NCI-H2081 (cell line): ENCODE data around the gene KIF16B.
A peak's percentile ranks its signal among the peaks of the same experiment; 100 is the strongest.
"Not testable (repeated sequence)": the region's sequence is repeated elsewhere in the genome, so short reads cannot be mapped to it uniquely, and the experiment has no call there.

Experiments used
- DNase-seq, 2 experiments: peaks; one replicate each; lab custom pipeline; 2025; lab: John Stamatoyannopoulos, UW

The KIF16B gene

DNA sequence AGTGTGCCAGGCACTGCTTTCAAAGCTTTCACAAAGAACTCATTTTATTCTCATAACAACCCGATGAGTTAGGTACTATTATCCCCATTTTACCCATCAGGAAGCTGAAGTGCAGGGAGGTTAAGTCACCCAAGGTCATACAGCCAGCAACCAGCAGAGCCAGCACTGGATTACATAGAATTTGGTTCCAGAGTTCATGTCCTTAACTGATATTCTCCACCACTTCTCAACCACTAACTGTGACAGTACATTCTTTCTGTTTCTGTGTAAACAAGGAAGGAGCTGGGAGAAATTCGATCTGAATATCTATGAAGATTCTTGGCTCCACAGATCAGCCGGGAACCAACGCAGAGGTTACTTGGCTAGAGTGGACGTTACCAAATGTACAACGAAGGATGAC lies 98.0 kb downstream of the KIF16B start:
- DNase-seq = no peak

DNA sequence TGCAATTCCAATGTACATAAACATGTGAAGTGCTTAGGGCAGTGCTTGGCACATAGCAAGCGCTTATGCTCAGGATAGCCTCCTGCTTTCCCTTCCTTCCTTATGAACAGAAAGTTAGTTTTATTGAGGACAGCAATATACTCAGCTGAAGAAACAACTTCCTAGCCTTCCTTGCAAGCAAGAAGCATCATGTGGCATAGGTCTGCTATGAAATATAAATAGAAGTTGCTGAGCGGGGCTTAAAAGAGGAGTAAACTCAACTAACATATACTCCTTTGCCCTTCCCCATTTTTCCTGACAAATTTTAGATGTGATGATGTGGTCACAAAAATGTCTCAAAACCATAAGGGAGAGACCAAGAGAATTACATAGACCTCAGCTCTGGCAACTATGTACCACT lies 98.9 kb downstream of the KIF16B start:
- no peak for DNase-seq

DNA sequence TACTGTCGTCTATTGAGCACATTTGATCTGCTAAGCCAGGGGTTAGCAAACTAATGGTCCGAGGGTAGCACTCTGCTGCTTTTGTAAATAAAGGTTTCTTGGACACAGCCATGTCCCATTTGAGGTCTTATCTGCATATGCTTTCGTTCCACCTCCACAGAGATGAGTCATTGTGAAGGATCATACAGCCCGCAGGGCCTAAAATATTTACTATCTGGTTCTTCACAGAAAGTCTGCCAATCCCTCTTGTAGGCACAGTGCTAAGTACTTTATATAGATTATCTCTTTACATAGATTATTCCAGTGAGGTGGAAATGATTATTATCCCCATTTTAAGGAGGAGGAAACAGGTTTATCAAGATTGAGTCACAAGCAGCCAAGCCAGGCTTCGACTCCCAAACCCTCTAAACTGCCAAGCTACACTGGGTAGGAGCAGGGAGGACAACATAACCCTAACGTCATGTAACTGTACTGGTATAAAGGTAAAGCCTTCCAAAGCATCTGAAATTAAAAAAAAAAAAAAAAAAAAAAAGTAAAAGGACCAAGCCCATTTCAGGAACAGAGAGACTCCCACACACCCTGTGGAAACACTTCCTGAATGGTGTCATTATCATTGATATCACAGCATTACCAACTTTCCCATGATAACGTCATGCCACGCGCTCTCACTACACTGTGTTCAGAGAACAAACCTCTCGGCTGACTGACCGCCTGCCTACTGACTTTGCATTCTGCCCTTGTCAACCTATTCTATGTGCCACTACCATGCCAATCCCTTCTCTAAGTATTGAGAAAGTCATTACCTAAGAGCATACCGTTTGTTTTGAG lies 101.0 kb downstream of the KIF16B start:
- DNase-seq = no peak

DNA sequence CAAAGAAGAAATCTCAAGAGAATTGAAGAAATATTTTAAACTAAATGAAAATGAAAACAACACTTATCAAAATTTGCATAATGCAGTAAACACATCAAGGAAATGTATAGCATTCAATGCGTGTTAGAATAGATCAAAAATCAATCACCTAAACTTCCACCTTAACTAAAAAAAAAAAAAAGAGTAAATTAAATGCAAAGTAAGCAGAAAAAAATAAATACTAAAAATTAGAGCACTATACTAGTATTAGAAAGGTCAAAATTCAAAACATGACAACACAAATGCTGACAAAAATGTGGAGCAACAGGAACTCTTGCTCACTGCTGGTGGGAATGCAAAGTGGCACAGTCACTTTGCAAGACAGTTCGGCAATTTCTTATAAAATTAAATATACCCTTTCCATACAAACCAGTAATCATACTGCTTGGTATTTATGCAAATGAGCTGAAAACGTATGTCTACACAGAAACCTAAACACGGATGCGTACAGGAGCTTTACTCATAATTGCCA lies 103.8 kb downstream of the KIF16B start:
- no peak for DNase-seq

DNA sequence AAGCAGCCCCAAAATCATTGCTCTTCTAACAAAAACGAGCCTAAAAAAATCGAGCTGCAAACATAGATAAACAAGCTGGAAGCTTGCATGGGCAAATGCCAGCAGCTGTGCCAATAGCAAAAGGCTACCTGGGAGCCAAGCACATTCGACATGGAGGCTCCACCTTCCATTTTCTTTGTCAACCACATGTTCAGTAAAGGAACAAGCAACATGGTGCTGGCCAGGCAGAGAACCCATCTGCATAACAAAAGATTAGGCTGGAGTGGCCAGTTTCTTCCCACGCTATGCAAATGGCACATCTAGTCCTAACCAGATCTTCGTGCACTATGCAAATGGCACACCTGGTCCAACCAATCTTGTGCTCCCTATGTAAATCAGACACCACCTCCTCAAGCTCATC lies 110.5 kb downstream of the KIF16B start:
- peak in 1 of 2 experiments; percentile 30 for DNase-seq

DNA sequence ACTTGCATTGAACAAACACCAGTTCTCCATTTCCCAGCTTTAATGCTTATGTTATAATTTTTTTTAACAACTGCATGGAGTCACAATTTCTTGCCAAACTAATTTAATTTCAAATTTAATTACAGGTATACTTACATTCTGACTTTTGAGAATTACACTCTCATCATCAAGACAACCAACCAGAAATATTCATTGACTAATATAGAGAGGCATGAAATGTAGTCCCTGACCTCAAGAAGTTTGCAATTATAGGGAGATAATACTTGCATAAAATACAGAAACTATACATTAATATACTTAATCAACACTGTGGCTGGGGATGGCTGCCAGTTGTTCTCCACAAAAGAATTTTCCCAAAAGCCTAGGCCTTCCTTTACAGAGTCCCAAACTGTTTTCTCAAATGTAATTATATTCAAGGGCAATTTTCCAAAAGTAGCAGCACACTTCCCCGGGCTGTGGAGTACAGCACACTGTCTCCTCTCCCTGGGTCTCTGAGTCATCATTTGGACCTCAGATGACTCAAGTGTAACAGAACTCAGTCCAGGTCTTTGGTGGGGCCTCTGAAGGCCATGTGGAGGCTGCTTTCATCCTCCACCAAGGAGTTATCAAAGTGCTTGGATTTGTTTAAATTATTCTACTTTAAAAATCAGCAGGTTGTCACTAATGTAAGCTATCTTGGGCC lies 114.1 kb downstream of the KIF16B start:
- DNase-seq = no peak

DNA sequence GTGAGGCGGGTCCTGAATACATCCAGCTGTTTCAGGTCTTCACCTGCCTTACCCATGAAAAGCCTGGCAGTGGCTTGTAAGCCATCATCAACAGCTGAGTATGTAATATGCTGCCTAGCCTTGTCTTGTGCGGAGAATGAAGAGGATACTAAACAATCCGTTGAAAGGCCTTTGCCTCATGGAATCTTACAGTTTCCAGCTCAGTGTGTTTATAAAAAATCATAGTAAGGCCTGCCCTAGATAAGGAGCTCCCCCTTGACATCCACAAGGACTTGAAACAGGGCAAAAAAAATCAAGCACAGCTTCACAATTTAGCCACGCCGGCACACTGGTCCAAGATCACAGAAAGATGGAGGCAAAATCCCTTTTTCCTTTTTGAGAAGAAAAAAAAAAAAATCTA lies 115.7 kb downstream of the KIF16B start:
- no peak for DNase-seq

DNA sequence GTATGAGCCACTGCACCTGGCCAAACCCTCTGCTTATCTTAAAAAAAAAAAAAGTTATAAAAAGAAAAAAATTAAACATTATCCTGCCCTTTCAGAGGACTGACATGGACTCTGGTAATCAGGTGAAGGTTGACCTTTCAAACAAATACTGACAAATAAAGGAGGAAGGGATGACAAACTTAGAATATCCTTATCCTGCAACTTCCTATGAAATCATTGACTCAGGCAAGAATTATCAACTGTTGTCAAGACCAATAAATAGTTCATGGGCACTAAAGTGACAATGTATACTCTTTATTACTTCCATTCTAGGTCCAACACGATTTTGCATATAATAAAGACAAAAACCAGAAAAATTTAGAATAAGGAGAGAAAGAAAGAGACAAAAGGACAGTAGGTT lies 117.9 kb downstream of the KIF16B start:
- DNase-seq = no peak

DNA sequence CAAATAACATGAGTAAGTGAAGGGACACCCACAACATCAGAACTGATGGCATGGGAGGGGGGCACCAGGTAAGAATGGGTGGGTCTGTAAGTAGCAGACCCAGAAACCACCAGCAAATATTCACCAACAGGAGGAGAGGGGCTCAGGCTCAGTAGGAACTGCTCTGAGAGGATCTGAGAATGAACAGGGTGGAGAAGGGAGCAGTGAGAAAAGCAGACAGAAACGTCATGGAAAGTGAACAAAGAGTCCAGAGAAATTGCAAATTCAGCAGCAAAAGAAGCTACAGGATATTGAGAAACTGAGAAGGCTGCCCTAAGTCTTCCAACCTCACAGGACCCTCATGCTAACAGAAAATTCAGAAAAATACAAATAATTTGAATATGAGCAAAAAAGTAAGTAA lies 121.3 kb downstream of the KIF16B start:
- DNase-seq = no peak

DNA sequence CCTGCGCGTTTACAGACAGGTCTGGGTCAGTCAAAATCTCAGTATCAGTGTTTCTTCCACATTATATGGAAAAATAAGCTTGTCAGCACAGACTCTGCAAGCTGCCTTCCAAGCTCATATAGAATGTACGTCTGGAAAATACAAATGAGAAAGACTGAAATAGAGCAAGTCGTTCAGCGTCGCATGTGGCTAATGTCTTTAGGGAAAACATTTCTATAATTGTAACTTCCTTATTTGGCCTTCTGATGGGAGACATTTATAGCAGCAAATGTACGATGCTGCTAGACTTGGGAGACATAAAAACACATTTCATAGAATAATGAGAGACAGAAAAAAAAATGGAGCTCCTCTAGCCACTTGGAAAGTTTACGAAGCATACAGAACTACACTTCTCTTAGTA lies 122.2 kb downstream of the KIF16B start:
- DNase-seq = no peak

DNA sequence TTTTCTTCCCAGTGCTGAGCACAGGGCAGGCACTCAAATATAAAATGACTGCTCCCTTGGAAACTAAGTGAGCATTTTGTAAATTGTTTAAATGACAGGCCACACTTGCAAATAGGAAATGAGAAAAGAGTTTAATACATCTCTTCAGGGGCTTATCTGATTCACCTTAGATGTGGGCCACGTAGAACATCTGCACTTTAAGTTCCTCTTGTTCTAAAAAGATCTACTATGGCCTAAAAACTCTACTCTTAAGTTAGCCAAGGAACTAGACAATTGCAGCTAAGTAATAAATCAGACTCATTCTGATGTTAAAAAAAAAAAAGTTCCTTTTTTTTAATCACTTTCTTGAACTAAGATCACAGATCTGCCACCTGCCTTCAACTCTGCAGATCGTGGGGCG lies 126.3 kb downstream of the KIF16B start:
- no peak for DNase-seq

DNA sequence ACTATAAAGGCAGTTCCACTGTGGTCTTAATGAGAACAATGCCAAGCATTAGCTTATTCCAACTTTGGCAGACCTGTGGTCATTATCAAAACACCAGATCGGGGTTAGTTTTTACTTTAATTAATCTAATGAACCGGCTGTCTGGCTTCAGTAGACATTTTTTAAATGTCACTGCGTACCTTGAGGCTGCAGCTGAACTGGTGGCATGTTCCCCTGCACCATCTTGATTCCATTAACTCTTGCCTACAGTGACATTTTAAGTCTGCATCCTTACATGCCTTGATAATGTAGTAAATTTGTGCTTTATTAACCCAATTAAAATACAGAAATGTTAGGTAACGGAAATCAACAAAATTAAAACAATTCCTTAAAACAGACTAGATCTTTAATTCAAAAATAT lies 127.0 kb downstream of the KIF16B start:
- no peak for DNase-seq

DNA sequence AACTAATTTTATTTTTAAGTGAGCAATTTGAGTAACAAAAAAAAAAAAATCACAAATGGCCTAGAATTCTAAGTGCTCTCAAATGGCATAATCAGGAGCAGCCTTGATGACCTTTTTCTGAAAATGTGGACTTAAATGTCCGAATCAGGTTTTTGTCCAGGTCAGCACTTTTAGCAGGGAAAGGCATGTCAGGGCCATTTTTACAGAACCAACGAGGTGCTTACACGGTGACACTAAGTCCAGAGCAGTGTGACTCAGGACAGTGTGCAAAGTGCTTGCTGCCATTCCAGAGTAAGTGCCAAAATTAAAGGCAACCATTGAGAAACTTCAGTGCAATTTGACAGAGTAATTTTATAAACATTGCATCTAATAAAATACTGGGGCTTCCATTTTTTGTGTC lies 127.8 kb downstream of the KIF16B start:
- DNase-seq = no peak

DNA sequence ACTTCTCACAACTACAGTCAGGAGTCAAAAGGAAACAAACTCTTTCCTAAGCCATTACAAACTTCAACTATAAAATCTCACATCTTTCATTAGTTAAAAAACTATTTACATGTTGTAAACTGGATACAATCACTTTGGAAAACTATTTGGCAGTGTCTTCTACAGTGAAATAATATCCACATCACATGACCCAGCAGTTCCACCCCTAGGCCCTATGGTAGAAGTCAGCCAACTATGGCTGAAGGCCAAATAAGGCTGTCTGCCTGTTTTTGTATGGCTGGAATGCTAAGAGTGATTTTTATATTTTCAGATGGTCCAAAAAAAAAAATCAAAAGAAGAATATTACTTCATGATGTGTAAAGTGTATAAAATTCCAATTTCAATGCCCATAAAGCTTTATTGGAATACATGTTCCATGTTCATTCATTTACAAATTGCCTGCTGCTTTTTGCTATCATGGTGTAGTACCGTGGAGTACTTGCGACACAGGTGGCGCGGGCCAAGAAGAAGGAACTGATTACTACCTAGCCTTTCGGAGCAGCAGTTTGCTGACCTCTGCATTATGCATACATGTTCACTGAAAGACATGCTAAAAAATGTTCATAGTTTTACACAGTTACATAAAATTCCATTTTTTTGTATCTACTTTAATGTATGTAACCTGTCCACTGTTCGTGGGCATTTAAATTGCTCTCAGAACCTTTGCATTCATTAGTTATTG lies 129.0 kb downstream of the KIF16B start:
- no peak for DNase-seq

DNA sequence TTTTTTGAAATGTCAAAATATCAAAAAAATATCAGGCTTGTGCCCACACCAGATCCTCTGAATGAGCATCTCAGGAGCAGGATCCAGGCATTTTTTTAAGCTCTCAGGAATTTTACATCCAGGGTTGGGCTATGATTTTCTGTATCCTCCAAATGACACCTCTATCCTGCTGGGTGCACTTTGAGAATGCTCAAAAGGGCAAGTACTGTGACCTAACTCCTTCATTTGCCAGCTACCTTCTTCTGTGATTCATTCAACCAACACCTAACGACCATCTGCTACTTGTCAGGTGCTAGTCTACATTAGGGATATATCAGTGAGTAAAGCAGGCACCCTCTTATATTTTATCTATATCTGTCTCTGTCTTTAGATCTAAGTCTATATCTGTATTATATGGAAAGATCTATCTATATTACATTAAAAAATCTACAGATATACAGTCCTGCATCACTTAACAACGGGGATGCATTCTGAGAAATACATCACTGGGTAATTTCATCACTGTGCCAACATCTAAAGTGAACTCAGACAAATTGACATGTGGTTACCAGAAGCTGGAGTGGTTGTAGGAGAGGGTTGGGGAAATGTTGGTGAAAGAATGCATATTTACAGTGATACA lies 131.6 kb downstream of the KIF16B start:
- DNase-seq = no peak

DNA sequence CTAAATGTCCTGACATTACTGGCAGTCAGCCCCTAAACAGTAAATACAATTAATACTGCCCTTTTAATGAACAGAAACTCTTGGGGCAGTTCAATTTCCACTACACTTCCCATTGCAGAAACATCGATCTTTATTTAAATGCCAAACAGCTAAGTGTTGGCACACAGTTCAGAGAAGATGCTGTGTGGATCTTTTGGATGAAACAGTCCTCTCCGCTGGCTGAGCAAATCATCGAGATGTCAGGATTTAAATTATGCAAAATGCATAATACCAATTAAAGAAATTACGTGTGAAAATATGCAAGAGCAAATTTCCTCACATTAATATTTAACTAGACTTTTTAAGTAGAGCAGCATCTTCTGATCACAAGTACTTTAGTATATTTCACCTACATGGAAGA lies 132.6 kb downstream of the KIF16B start:
- no peak for DNase-seq

DNA sequence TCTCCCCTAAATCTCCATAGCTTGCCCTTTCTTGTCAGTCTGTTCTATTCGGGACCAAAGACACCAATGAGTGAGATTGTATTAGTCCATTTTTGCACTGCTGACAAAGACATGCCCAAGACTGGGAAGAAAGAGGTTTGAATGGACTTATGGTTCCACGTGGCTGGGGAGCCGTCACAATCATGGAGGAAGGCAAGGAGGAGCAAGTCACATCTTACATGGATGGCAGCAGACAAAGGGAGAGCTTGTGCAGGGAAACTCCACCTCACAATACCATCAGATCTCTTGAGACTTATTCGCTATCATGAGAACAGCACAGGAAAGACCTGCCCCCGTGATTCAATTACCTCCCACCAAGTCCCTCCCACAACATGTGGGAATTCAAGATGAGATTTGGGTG lies 133.7 kb downstream of the KIF16B start:
- DNase-seq = not testable (repeated sequence)

DNA sequence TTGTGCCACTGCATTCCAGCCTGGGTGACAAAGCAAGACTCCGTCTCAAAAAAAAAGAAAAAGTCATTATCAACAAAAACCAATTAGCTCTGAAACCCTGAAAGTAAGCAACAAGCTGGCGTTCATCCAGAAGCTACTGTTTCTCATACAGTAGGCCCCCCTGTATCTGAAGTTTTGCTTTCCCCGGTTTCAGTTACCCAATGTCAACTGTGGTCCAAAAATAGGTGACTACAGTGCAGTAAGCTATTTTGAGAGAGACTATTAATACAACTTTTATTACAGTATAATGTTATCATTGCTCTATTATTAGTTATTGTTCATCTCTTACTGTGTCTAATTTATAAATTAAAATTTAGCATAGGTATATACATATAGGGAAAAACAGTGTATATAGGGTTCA lies 135.1 kb downstream of the KIF16B start:
- no peak for DNase-seq

DNA sequence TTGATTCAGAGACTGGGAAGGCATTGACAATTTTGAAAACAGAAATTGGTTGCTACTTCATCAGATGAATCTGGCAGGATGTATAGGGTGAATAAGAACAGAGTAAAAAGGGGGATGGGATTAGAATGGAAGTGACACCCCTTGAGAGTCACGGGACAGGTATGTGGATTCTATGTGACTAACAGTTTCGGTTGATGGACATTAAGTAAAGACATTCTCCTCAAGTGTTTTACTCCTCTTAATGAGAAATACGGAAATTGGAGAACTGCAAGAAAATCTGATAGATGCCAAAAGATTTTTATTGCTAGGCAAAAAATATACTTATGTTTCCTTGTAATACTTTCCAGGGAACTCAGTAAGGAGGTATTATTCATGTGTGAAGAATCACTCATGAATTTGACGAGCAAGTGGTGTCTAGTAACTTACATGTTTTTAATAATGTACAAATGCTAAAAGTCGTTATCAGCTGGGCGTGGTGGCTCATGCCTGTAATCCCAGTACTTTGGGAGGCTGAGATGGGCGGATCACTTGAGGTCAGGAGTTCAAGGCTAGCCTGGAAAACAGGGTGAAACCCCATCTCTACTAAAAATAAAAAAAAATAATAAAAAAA lies 135.8 kb downstream of the KIF16B start:
- no peak for DNase-seq

DNA sequence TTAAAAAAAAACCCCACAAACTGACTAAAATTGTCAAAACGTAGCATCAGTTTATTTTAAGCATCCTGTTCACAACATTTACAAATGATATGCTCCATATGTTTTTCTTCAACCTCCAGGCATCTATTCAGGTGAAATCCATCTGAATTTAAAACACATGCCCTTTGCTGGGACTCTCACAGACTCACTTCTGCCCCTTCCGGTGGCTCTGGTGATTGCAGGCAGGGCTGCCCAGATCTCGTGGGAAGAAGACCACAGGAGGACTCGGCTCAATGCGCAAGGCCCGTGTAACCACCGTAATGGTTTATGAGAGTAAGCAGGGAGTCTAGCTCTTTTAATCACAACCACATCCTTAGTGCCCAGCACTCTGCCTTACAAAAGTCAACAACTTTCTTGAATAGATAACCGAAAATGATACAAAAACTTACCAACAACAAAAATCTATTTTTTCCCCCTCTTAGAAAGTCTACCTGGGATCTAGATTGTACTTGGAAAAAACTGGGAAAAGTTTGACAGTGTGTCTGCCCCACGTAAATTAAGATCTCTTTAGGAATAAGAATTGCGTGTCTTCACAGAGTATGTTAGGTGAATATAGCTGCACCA lies 139.1 kb downstream of the KIF16B start:
- DNase-seq = peak in 1 of 2 experiments; percentile 2

DNA sequence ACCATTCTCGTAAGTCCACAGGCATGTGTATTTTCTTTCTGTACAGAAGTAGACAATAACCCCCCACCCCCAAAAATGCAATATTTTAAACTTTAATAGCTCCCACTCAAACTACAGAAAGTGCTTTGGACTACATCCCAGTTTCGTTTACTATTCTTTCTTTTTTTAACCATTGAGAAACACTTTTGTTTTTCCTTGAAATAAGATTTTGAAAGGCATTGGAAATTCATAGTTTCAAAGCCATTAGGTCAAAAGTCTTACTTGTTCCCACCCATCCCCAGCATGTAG lies 140.0 kb downstream of the KIF16B start:
- no peak for DNase-seq
